Fibroblast of skin of left quadriceps (primary cell): ENCODE data around the gene ARF3.

ENCODE experiments used
- DNase-seq, 2 experiments: peaks; one replicate each; pipeline ENCODE4 v3.0.0-alpha.2; 2013; ENCODE audit warnings: low read depth in 2 of 2

ARF3 gene

DNA sequence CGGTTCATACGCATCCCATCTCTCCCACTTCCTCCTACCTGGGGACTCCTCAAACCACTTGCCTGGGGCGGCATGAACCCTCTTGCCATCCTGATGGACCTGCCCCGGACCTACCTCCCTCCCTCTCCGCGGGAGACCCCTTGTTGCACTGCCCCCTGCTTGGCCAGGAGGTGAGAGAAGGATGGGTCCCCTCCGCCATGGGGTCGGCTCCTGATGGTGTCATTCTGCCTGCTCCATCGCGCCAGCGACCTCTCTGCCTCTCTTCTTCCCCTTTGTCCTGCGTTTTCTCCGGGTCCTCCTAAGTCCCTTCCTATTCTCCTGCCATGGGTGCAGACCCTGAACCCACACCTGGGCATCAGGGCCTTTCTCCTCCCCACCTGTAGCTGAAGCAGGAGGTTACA is 24.5 kb upstream of the ARF3 start:
- no peak for DNase-seq

DNA sequence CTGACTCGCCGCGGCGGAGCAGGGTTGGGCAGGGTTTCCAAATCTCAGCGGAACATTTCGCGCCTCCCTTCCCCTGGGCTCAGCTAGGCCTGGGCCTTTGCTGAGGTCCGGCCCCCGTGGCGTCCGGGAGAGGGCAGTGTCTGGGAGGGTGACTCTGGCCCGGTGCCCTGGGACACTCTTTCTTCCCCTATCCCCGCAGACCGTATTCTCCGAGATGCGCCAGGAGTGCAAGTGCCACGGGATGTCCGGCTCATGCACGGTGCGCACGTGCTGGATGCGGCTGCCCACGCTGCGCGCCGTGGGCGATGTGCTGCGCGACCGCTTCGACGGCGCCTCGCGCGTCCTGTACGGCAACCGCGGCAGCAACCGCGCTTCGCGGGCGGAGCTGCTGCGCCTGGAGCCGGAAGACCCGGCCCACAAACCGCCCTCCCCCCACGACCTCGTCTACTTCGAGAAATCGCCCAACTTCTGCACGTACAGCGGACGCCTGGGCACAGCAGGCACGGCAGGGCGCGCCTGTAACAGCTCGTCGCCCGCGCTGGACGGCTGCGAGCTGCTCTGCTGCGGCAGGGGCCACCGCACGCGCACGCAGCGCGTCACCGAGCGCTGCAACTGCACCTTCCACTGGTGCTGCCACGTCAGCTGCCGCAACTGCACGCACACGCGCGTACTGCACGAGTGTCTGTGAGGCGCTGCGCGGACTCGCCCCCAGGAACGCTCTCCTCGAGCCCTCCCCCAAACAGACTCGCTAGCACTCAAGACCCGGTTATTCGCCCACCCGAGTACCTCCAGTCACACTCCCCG is 23.9 kb upstream of the ARF3 start:
- DNase-seq = no peak

DNA sequence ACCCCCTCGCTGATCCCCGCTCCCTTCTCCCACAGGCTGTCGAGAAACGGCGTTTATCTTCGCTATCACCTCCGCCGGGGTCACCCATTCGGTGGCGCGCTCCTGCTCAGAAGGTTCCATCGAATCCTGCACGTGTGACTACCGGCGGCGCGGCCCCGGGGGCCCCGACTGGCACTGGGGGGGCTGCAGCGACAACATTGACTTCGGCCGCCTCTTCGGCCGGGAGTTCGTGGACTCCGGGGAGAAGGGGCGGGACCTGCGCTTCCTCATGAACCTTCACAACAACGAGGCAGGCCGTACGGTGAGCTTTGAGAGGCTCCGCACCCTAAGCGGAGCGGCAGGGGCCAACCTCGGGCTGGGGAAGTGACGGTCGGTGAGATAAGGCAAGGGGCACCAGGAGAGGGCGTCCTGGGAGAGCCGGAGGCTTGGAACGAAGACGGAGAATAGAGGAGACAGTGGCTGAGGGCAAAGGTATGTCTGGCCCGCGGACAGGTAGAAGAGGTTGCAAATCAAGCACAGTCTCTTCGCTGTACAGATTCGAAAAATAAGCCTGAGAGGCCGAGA is 23.2 kb upstream of the ARF3 start:
- no peak for DNase-seq

DNA sequence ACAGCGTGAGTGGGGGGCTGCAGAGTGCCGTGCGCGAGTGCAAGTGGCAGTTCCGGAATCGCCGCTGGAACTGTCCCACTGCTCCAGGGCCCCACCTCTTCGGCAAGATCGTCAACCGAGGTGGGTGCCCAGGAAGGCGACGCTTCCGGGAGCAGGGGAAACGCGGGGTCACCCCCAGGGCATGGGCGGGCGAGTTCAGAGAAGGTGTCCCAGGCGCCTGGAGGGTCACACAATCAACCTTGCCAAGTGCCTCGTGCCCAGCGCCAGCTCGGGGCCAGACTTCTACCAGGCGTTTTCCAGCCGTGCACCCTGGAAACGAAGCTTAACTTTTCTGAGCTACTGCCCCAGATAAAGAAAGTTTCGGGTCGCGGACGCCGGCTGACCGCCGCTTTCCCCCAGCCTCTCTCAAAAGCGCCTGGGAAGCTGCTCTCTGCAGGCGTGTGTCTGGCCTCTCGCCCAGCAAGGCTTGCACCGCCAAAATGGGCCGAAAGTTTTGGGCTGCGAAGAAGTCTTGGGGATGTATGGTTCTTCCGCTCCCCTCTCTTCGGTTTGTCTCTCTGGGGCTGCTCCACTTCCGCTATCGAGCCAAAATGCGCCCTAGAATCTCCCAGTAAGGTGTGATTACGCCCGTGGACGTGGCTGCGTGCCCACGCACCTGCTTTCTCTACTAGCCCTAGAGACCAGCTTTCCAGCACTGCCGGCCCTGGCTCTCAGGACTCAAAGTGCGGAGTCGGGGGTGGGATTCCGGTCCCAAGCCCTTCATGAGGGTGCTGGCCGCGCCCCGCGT is 22.5 kb upstream of the ARF3 start:
- DNase-seq = no peak

DNA sequence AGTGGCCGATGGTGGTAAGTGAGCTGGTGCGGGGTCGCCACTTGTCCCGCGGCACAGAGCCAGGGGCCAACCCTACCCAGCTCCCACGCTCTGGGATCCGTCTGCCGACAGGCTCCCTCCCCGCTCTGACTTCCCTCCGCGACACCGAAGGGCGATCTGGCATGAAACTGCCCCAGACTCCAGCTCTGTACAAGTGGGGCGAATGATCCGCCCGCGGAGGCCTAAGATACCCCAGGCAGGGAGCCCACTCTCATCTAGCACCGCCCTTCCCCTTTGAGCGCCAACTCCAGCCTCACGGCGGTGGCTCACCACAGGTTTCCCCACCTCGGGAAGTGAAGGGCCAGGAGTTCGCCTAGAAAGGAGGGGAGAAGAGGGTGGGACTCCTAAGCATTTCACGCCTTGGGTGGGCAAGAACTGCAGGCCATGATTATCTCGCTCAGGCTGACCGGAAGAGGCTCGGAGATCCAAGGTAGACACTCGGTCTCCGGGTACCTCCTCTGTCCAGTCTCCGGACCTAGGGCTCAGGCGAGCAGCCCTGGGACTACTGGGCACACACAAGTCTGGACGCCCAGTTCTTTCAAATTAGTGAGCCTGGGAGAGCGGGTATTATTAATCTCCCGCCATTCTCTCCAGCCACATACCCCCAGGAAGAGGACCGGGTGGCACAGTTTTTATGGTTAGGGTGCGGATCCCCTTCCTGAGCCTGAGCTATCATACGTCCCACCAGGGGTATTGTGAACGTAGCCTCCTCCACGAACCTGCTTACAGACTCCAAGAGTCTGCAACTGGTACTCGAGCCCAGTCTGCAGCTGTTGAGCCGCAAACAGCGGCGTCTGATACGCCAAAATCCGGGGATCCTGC is 21.7 kb upstream of the ARF3 start:
- DNase-seq = no peak

DNA sequence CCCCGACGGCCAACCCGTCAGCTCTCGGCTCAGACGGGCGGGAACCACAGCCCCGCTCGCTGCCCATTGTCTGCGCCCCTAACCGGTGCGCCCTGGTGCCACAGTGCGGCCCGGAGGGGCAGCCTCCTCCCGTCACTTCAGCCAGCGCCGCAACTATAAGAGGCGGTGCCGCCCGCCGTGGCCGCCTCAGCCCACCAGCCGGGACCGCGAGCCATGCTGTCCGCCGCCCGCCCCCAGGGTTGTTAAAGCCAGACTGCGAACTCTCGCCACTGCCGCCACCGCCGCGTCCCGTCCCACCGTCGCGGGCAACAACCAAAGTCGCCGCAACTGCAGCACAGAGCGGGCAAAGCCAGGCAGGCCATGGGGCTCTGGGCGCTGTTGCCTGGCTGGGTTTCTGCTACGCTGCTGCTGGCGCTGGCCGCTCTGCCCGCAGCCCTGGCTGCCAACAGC is 21.0 kb upstream of the ARF3 start, which contains the start of gene WNT1:
Gene WNT1, plus strand, starts transcription at position 32 of the 450 bp plus-strand sequence. Its CDS starts 329 bp downstream, at position 361.
- no peak for DNase-seq

DNA sequence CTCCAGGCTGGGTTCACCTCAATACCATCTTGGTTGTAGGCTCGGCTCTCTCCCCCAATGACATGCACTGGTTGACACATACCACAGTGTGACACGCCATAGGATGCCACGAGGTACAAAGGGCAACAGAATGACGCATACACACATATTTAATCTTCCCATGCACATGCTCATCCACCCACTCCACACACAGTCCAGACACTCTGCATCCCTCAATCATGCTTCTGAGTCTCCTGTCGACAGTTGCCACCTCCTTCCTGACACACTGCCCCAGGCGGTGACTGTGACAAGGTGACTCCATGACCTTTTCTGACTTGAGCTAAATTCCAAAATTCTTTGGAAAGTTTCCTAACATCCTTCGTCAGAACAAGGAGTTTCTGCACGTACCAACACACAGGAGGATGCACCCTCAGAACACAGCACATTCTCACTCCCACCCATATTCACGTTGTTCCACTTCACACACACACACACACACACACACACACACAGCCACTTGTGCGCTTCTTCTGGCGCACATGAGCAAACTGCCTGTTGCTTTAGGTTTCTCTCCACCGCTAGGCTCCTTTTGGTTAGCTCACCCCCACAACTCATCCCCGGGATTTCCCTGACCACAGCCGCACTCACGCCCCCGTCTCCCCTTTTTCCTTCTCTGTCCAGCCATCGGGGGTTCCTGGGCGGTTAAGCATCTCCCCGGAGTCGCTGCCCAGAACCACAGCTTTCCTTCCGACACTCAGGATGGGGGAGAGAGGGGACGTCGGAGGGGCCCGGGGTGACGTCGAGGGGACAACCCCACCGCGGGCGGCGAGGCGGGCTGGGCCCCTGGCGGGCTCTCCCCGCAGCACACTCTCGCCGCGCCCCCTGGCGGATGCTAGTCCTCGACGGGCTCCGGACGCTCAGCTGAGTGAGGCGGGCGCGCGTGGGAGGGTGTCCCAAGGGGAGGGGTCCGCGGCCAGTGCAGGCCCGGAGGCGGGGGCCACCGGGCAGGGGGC is 20.3 kb upstream of the ARF3 start:
- no peak for DNase-seq

DNA sequence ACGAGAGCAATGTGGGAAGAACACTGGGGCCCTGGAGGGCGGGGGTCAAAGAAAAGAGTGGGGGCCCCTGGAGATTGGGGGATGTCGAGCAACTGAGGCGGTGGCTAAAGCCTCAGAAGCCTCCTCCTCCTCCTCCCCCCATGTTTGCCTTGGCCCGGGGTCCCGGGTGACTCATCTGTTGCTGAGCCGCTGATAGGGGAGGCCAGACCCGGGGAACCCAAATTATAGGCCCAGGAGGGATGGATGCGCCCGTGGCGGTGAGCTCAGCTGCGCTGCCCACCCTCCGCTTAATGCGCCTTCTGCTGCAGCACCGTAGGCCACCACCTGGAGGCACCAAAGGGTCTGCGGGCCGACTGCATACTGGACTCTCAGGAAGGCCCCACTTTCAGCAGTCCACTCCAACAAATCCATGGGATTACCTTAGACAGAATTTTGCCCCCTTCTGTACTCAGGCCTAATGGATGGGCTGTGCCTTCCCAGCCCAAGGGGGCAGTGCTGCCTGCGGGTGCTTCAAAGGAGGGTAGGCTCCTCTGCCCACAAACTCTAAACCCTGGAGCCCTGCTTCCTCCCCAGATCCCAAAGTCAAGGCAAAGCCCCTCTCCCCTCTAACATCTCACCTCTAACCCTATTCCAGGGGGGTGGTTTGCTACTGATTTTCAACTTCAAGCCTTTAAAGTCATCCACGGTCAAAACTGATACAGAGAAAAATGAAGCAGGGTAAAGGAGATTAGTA is 16.8 kb upstream of the ARF3 start:
- DNase-seq = peak in 1 of 2 experiments; percentile 37

DNA sequence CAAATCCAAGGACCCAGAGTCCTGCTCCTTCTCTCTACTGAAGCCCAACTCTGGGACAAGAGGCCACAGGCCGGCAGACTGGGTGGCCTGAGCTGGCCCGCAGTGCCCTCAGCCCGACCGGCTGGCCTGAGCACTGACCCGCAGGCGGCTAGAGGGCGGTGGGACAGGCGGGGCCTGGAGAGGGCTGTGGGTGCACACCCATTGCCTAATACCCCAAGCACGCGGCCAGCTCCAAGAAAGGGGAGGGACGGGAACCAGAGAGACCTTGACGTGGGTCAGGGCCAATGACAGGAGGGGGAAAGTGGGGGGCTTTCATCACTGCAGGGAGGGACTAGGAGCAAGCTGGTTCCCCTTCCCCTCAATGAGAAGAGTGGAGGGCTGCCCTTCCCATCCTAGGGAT is 16.2 kb upstream of the ARF3 start:
- no peak for DNase-seq

DNA sequence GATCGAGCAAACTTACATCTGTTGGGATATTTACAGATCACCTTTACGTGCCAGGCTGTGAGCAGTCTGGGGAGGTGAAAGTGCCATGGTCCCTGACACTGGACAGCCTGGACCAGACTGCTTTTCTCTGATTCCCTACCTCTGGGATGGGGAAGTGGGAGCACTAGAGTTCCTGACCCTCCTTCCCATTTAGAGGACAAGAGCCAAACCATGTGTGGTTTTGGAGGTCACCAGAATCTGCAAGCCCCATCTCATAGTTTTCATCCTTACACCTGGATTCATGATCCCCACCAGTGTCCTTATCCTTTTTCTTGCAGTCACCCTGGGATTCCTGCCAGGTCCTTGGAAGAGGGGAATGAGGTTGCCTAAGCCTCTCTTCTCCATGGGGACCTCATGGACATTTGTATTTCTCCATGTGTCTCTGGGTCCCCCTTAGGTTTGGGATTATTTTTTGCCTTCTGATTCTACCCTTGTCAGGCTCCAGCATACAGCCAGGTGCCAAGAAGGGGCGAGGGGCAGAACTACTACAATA is 15.7 kb upstream of the ARF3 start:
- DNase-seq = no peak

DNA sequence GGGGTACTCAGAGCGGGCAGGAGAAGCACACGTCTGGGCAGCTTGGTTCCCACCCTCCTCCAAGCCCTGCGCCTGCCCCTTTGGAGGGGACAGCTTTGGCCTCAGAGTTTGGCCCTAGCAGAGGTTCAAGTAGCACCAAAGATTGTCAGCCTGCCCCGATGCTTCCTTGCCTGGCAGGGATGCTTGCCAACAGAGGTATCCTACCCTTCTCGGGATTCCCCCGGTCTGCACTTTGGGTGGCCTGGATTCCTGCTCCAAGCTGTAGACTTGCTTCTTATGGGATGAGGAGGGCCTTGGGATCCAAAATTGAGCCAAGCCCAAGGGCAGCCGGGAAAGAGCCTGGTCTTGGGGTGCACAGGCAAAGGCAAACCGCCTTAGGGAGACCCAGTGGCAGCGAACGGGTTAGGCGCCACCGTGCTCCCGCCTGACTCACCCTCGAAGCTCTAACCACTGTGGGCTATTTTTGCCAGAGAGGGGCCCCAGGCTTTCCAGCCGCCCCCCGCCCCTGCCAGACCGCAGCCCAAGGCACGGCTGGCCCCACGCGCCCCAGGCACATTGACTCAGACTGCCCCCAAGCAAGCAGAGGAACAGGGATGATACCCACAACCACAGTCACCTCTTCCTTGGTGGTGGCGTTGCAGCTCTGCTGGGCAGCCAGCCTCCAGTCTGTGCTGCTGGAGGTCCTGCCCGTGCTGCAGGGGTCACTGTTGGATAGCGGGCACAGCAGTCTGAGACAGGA is 15.1 kb upstream of the ARF3 start:
- no peak for DNase-seq

DNA sequence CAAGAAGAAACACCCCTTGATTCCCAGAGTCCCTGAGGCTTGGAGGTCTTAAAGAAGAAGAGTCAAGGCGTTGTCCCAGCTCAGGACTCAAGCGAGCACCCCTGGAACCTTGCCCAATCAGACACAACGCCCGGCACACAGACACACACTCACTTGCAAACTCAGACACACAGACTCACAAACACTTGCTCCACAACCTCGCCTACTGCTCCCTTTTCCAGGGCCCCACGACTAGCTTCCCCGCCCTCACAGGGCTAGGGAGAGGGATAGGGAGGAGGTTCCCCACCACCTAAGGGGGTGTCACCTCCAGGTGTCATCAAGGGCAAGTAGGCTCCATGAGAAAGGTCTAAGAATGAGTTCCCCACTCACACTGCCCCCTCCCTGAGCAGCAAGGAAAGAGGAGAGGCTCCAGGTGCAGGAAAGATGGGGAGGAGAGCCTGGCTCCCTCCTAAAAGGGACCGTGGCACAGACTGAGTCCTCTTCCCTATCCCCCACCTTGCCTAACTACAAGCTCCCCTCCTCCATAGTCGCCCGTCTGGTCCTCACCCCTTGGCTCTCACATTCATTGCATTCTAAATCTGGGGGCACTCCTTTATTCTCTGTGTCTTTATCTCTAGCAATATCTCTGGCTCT is 13.5 kb upstream of the ARF3 start:
- no peak for DNase-seq

DNA sequence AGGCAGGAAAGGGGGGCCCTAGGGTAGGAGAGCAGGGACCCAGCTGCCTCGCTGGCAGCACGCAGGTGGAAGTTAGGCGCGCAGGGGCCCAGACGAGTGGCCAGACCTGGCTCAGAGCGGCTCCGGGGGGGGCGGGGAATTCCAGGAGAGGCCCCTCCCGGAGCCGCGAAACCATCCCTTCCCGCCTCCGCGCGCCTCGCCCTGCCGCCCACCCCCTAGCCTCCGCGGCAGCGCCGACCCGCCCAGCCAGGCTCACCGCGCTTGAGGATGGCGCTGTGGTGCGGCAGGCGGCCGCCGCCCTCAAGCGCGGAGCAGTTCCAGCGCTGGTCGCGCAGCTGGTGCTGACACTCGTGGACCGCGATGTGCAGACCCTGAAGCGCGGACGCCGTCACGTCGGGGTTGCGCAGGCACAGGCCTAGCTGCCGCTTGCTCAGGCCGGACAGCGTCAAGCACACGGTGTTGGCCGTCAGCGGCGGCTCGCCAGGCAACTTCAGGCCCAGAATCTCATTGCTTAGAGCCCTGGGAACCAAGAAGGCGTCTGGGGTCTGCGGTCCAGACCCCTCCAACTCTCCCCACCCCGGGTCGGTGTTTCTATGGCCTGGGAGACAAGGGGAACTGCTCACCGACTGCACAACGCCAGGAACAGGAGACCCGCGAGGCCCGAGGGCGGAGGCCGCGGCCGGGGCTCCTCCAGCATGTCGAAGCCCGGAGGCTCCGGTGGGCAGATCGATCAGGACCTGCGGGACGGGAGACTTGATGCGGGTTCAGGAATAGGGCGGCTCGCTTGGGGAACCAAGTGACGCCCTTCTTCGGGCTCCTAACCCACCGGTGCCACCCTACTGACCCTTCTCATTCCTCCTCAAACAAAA is 12.8 kb upstream of the ARF3 start:
- DNase-seq = no peak

DNA sequence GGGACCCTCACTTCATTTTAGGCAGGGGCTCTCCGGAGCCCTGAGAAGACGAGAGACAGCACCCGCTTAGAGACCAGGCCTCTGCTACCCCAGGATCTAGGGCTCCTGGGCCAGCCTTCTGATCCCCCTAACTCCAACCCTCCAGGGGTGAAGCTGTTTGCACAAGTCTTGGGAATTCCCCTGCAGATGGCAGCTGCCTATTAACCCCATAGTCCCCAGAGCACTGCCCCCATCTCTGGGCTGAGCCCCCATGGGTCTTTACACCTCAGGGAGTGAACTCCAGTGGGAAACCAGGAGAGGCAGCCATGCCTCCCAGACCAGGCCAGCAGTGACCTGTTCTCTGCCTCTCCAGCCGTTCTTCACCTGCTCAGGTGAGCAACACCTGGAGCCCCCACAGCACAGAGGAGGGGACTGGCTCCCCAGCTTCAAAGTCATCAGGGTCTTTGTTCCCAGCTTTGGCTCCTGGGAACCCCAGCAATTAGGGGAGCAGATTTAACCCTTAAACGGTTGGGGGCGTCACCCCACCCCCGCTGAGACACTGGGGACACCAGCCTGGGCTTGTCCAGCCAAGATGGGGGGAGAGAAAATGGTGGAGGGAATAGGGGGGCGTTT is 12.0 kb upstream of the ARF3 start:
- no peak for DNase-seq

DNA sequence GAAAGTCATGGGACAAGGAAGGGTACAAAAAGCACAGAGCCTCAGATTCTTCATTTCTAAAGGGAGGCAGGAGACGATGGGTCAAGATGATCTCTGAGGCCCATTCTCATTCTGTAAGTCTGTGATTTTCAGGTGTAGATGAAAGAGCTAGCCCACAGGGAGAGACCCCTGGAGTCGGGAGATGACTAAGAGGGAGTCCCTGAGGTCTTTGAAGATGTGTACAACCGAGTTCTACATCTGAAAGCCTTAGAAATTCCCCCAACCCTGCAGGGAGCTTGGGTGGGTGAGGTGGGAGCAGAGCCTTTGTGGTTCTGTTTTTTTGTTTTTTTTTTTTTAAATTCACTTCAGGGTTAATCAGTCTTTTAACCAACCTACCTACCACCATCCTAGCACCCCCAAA is 11.2 kb upstream of the ARF3 start:
- DNase-seq = no peak

DNA sequence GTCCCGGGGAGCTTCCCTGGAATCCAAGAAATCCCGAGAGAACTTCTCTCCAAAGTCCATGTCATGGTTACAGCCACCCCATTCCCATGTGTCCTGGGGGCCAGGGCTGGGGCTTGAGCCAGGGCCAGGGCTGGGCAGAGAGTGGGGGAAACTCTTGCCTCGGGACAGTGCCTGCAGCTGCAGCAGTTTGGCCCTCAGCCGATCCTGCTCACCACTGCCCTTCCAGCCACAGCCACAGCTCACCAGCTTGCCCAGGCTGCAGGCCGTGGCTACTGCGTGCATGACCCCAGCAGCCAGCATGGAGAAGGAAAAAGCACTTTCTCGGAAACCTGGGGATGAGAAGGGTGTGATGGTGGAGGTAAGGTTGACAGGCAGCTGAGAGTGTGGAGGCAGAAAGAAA is 10.7 kb upstream of the ARF3 start:
- DNase-seq = no peak
